ENCODE data around the gene PLCXD1.
"Not testable (repeated sequence)": the region's sequence is repeated elsewhere in the genome, so short reads cannot be mapped to it uniquely, and the experiment has no call there.

Gene PLCXD1, protein sequence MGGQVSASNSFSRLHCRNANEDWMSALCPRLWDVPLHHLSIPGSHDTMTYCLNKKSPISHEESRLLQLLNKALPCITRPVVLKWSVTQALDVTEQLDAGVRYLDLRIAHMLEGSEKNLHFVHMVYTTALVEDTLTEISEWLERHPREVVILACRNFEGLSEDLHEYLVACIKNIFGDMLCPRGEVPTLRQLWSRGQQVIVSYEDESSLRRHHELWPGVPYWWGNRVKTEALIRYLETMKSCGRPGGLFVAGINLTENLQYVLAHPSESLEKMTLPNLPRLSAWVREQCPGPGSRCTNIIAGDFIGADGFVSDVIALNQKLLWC

DNA sequence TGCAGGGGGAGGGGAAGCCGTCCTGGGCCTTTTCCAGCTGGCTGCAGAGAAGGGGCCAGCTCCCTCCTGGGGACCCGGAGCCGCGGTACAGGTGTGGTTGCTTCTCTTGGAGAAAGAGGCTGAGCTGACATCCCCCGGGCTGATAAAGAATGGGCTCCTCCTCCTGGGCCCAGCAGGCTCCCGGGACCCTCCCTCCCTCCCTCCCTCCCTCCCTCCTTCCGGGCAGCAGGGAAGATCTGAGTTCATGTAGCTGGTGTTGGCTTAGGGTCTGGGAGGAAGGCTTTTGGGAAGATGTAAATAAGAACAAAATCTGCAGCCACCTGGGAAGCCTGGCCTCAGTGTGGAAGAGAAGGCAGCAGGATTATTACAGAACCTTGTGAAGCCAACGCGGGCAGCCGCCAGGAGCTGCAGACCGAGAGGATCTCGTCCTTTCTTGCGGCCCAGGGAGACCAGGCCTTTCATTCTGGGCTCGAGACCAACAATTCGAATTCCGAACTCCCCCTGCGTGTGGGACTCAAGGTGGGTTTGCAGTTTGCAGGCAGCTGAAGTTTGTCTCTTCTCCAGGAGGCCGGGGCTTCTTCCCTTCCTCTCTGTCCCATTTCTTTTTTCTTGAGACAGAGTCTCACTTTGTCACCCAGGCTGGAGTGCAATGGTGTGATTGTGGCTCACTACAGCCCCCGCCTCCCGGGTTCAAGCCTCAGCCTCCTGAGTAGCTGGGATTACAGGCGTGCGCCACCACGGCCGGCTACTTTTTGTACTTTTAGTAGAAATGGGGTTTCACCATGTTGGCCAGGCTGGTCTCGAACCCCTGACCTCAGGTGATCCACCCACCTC, at the start of gene PLCXD1:
Gene PLCXD1, plus strand, starts transcription at position 216 of the 834 bp plus-strand sequence. CDS start 2,807 bp downstream, outside the sequence.
- DNase-seq = no peak

DNA sequence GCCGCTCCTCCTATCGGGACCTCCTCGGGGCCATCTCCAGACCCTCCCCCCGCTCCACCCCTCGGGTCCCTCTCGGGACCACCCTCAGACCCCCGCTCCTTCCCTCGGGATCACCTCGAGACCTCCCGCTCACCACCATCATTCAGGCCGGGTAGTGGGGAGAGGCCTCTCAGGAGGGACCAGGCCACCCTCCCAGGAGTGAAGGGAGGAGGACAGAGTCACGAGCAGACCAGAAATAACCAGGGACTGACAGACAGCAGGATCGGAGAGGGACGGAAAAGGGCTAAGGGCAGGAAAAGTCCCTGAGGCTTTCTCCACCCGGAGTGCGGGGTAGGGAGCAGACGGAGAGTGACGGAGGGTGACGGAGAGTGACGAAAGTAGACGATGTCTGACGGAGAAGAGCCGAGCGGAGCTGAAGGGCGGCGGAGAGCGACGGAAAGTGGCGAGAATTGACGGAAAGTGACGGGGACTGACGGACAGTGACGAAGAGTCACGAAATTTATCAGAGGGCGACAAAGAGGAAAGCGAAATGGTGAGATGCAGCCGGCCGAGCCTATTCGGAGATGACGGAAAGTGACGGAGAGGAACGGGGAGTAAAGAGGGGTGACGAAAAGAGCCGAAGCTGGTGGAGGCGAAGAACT, 49.4 kb upstream of the PLCXD1 start:
- DNase-seq = not testable (repeated sequence)

DNA sequence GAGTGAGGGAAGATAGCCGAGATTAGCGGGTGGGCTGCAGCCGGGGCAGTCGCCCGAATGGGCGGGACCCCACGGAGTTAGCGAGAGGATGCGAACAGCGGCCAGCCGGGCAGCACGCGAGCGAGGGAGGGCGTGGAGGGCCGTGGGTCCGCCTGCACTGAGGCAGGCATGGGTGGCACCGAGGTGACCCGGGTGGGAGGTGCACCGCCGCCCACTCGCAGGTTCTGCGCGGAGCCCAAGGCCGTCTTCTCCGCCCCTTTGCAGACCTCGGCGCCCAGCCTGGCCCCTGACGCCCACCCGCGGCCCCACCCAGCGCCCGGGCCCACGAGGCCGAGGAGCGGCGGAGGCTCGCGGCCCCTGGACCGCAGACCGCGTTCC, 48.9 kb upstream of the PLCXD1 start:
- DNase-seq = not testable (repeated sequence)

DNA sequence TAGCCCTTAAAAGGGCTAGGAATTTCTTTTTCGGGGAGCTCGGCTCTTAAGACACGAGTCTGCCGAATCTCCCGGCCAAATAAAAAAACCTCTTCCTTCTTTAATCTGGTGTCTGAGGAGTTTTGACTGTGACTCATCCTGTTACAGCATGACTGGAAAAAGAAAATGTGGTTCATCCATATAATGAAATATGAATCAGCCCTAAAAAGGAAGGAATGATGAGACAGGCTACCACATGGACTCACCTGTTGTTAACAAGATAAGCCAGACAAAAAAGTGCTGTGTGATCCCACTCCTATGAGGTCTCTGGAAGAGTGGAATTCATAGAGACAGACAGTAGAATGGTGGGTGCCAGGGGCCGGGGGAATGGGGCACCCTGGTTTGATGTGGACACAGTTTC, 45.0 kb upstream of the PLCXD1 start:
- not testable (repeated sequence) for DNase-seq

DNA sequence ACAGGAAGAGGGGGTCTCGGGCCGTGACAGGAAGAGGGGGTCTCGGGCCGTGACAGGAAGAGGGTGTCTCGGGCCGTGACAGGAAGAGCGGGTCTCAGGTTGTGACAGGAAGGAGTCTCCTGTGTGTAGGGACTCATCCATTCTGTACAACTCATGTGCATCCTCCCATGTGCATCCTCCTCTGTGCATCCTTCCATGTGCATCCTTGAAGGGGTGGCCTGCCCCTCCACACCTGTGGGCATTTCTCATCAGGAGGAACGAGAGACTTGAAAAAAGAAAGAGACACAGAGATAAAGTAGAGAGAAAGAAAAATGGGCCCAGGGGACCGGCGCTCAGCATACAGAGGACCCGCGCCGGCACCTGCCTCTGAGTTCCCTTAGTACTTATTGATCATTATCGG, 30.2 kb upstream of the PLCXD1 start:
- no peak for DNase-seq

DNA sequence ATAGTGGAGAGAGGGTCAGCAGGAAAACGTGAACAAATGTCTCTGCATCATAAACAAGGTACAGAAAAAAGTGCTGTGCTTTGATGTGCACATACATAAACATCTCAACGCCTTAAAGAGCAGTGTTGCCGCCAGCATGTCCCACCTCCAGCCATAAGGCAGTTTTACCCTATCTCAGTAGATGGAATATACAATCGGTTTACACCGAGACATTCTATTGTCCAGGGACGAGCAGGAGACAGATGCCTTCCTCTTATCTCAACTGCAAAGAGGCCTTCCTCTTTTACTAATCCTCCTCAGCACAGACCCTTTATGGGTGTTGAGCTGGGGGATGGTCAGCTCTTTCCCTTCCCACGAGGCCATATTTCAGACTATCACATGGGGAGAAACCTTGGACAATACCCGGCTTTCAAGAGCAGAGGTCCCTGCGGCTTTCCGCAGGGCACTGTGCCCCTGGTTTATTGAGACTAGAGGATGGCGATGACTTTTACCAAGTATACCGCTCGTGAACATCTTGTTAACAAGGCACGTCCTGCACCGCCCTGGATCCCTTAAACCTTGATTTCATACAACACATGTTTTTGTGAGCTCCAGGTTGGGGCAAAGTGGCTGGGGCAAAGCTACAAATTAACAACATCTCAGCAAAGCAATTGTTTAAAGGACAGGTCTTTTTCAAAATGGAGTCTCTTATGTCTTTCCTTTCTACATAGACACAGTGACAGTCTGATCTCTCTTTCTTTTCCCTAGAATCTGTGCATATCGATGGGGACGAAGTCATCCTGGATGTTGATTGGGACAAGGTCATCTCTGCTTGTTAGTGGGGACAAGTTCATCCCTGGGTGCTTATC, 29.6 kb upstream of the PLCXD1 start:
- DNase-seq = not testable (repeated sequence)

DNA sequence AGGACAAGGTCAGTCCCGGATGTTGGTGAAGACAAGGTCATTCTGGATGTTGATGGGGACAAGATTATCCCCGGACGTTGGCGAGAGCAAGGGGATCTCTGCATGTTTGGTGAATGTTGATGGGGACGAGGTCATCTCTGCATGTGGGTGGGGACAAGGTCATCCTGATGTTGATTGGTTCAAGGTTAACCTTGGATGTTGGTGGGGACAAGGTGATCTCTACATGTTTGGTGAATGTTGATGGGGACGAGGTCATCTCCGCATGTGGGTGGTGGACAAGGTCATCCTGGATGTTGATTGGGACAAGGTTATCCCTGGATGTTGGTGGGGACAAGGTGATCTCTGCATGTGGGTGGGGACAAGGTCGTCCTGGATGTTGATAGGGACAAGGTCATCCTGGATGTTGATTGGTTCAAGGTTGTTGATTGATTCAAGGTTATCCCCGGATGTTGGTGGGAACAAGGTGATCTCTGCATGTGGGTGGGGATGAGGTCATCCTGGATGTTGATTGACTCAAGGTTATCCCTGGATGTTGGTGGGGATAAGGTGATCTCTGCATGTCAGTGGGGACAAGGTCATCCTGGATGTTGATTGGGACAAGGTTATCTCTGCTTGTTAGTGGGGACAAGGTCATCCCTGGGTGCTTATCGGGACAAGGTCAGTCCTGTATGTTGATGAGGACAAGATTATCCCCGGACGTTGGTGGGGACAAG, 28.8 kb upstream of the PLCXD1 start:
- no peak for DNase-seq

DNA sequence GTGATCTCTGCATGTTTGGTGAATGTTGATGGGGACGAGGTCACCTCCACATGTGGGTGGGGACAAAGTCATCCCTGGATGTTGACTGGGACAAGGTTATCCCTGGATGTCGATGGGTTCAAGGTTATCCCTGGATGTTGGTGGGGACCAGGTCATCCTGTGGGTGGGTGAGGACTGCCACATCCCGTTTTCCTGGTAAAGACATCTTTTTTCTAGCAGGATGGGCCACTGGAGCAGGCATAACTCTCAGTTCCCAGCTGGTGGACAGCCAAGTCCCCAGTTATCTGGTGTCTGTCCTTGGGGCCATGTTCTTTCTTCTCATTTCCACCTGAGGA, 28.3 kb upstream of the PLCXD1 start:
- DNase-seq = no peak

DNA sequence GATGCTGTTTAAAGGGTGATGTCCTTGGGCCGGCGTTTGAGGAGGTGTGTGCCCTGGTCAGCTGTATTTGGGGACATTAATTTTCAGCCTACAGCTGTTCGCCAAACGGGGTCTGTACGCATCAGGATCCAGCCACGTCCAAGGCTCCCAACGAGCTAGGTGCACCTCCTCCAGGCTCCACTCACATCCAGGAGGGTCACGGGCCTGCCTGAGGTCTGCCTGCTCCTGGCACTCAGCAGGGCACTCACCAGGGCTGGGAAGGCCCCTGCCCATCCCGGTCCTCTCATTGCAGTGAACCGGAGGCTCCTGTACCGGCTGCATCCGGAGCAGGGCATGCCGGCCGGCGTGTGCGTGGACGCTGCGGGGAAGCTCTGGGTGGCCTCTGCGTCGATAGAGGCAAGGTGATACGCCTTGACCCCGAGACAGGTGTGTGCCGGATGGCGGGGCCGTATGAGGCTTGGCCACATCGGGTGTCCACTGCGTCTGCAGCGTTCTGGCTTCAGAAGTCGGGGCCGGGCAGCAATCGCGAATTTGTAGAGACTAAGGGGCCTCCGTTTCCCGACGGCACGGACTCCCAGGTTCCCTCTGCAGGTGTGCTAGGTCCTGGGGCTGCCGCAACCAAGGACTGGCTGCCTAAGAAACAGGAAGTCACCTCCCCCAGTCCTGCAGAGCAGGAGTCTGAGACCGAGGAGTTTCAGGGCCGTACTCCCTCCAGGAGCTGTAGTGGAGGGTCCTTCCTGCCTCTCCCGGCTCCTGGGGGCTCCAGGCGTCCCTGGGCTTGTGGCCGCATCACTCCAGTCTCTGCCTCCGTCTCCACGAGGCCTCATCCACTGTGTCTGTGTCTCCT, 27.5 kb upstream of the PLCXD1 start:
- no peak for DNase-seq

DNA sequence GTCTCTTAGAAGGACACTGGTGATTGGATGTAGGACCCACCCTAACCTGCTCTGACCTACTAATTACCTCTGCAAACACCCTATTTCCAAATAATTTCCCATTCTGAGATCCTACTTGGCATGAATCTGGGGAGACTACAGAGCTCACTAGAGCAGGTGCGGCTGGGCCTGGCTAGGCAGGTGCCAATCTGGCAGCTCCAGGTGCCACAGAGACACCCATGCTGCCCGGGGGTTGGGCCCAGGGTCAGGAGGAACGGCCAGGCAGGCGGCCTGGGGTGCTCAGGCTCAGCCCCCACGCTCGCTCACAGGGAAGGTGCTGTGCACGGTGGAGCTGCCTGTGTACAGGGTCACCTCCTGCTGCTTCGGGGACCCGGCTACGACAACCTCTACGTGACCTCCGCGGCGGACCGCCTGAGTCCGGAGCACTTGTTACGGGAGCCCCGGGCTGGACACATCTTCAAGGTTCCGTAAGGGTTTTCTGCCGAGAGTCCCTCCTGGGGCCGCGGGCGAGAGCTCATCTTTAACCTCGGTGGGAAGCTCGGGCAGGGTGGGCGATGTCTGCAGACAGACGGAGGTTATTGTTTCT, 26.5 kb upstream of the PLCXD1 start:
- DNase-seq = no peak

DNA sequence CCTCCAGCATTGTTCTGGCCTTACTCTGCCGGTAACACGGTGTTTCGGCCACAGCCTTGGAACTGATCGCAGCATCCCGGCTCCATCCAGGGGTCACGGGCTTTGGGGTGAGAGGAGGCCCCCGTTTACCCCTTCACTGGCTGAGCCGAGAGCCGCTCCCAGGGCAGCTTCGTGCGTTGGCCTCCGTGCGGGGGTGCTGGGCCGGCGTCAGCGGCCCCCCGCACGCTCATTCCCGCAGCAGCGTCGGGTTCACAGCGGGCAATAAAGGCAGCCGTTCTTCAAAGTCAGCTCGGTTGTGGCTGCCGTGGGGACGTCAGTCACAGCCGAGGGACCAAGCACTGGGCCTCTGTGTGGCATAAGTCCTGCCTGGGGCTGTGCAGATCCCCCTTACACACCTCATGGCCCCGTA, 25.3 kb upstream of the PLCXD1 start:
- no peak for DNase-seq

DNA sequence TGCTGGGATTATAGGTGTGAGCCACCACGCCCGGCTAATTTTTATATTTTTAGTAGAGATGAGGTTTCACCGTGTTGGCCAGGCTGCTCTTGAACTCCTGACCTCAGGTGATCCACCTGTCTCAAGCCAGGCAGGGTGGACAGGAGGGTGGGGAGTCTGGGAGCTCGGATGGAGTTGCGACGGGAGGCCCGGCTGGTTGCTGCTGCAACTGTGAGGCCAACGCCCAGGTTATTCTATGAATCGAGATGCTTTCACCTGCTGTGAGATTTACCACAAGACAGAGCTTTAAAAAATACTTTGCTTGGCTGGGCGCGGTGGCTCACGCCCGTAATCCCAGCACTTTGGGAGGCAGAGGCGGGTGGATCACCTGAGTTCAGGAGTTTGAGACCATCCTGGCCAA, 24.1 kb upstream of the PLCXD1 start:
- not testable (repeated sequence) for DNase-seq

DNA sequence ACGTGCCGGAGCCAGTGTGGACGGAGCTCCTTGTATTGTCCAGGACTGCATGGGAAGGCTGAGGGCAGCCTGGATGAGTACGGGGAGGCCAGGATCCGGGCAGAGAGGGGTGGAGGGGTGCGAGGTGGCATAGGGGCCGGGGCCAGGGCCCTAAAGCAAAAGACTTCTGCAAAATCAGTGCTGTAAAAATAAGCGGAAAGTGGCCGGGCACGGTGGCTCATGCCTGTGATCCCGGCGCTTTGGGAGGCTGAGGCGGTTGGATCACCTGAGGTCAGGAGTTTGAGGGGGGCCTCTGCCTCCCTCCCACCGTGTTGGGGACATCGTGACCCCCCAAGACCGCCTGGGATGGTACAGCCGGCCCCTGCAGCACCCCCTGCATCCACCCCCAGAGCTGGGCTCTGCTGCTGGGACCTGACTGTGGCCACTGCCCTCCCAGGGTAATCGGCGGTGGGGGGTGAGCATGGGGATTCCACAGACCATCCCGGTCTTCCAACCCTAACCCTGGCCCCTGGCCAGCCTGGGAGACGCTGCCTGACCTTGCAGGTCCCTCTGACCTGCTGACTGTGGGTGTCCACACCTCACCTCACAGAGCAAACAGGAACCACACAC, 23.4 kb upstream of the PLCXD1 start:
- DNase-seq = no peak

DNA sequence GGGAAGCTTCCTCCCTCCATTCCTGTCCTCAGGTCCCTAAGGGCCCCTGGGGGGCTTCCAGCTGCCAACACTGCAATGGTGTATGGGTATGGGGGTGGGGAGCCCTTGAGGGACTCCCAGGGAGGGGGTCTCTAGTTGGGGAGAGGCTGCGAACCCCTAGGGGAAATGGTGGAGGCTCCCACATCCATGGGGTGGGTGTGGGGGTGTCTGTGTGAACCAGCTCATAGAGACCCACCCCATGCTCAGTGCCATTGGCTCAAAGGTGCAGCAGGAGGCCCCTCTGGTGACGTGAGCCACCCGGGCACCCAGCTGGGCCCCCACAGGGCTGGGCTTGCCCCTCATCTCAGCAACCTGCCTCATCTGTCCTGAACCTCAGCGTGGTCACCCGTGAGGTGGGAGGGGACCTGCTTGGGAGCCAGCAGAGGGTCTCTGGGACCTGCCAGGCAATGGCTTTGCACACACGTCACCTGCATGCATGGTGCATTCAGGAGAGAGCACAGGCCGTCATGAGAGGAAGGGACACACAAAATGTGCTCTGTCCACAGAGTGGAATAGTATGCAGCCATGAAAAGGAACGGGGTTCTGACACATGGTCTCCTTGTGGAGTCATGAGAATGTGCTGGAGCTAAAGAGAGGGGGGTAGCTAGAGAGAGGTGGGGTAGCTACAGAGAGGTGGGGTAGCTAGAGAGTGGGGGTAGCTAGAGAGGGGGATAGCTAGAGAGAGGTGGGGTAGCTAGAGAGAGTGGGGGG, 22.7 kb upstream of the PLCXD1 start:
- DNase-seq = no peak

DNA sequence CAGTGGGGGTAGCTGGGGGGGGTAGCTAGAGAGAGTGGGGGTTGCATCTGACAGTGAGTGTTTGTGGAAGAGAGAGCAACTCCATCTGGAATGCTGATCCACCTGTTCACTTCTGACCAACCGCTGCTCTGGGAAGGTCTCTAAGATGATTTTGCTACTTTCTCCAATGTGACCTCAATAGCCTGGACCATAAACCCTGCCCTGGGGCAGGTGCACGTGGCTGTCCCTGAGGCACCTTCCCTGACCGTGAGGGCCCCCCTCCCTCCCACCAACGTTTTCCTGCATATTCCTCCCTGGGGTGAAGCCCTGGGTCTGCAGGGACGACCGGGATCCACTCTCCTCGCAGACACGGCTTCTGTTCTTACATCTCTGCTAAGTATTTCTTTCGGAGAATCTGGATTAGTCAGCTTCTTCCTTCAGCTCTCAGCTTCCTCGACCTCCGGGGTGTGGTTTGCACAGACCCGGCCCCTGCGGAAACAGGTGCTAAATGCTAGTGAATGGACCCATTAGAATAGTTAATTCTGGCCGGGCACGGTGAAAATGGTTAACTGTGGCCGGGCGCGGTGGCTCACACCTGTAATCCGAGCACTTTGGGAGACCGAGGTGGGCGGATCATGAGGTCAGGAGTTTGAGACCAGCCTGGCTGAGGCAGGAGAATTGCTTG, 21.4 kb upstream of the PLCXD1 start:
- no peak for DNase-seq

DNA sequence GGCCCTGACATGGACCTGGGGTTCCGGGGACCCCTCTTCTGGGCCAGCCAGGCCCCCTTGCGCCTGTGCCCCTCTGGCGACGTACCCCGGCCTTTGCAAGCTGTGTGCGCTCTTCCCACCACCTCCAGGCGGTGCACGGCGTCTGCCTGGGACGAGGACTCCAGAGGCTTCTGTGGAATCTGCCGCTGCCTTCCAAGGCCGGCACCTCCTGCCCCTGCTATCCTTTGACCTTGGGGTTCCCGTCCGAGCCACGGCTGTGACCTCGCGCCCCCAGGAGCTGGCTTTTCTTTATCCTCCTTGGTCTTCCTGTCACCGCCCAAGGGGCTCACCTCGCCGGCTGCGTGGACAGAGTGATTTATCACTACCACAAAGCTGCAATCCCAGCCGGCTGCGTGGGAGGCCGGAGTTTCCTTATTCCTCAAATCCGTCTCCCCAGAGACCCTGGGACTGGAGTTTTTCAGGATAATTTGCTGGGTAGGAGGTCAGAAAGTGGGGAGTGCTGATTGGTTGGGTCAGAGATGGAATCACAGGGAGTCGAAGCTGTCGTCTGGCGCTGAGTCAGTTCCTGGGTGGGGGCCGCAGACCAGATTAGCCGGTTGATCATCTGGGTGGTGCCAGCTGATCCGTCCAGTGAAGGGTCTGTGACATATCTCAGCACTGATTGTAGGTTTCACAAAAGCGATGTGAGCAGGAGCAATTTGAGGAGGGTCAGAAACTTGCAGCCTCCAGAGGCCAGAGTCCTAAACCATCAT, 19.8 kb upstream of the PLCXD1 start:
- no peak for DNase-seq

DNA sequence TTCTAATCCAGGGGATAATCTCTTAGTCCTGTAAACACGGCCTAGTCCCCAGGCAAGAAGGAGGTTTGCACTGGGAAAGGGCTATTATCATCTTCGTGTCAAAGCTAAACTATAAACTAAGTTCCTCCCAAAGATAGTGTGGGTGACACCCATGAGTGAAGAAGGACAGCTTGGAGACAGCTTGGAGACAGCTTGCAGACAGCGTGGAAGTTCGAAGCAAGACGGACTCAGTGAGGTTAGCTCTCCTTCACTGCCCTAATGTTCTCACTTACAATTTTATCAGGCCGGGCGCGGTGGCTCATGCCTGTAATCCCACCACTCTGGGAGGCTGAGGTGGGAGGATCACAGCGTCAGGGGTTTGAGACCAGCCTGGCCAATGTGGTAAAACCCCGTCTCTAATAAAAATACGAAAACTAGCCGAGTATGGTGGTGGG, 19.2 kb upstream of the PLCXD1 start:
- no peak for DNase-seq

DNA sequence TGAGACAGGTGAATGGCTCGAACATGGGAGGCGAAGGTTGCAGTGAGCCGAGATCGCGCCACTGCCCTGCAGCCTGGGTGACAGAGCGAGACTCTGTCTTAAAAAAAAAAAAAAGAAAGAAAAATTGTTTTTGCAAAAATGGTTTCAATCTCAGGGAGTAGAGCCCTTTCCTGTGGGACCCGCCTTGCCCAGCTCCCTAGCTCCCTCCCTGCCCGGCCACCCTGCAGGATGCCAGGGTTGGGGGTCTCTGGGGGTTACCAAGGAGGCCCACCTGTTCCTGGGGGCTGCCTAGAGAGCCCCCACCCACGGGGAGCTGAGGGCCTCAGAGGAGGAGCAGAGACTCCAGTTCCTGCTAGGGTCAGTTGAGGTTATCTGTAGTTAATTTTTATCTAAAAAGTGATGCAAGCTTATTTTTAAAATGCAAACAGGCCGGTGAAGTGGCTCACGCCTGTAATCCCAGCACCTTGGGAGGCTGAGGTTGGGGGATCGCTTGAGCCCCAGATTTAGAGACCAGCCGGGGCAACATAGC, 18.7 kb upstream of the PLCXD1 start:
- no peak for DNase-seq
